Esophagus muscularis mucosa (tissue), 4 donors: Measurements from ENCODE around the gene MRPL10. TPM values are rescaled to one million over a fixed set of nuclear protein-coding genes. Genes with fewer than 3 reads are reported as not detected.

Experiments used
- DNase-seq: peaks from one replicate; pipeline ENCODE4 v3.0.0-alpha.2; 2017; ENCODE audit errors: extremely low spot score
- H3K27ac ChIP-seq, 4 donors: fragments of 200-600 bp; sonication (generic); replicated peaks in 1 of 4; 1 replicate in 3 of 4; 2 replicates in 1 of 4; pipeline ENCODE4 v1.5.1; 2016 to 2019; ENCODE audit warnings: mild to moderate bottlenecking in 1 of 4
- H3K27me3 ChIP-seq, 4 donors: fragments of 200-600 bp; sonication (generic); one replicate each; pipeline versions ENCODE4 v1.5.1 to v1.6.0; 2016 to 2019
- H3K36me3 ChIP-seq, 4 donors: fragments of 200-600 bp; sonication (generic); one replicate each; pipeline ENCODE4 v1.5.1; 2016 to 2019
- H3K4me1 ChIP-seq, 4 donors: fragments of 200-600 bp; sonication (generic); one replicate each; pipeline ENCODE4 v1.5.1; 2016 to 2019
- H3K4me3 ChIP-seq, 4 donors: fragments of 200-600 bp; sonication (generic); 1 replicate in 2 of 4; 2 replicates in 2 of 4; pipeline ENCODE4 v1.5.1; 2016 to 2019; ENCODE audit warnings: mild to moderate bottlenecking in 4 of 4, moderate library complexity in 1 of 4
- H3K9me3 ChIP-seq, 4 donors: fragments of 200-600 bp; sonication (generic); 1 replicate in 3 of 4; 2 replicates in 1 of 4; pipeline ENCODE4 v1.5.1; 2016 to 2019
- EP300 ChIP-seq: sonication (generic); formaldehyde crosslinking; IDR thresholded peaks from one replicate; pipeline ENCODE4 v1.6.1; 2017; ENCODE audit warnings: antibody characterized with exemption
- POLR2A ChIP-seq: fragments of 450-650 bp; IDR thresholded peaks from one replicate; pipeline ENCODE4 v1.6.1; 2017; ENCODE audit warnings: antibody characterized with exemption, moderate library complexity, mild to moderate bottlenecking, low read depth
- POLR2AphosphoS5 ChIP-seq, 2 donors: sonication (generic); formaldehyde crosslinking; IDR thresholded peaks; one replicate each; pipeline ENCODE4 v1.6.1; 2017; ENCODE audit warnings: antibody characterized with exemption in 2 of 2
- WGBS: methylation state at CpG from one replicate; pipeline ENCODE4 v1.1.5; 2018; 5-methylcytosine and 5-hydroxymethylcytosine counted together
- intact Hi-C: fragments of 100-400 bp; cut with DNase I; formaldehyde crosslinking; loops from one replicate; pipeline ENCODE4 v1.15.1; 2023
- total RNA-seq, 4 donors: library from RNA; depleted of rRNA; stranded (reverse); fragments of >200 nt; gene quantifications; one replicate each; pipeline versions ENCODE4 v1.1.0 to v1.2.1, GENCODE V29; 2016
- TF ChIP-seq, protein P1 (sequence below), 3 experiments: fragments of 200-600 bp in 2 of 3; fragments of 450-650 bp in 1 of 3; sonication (generic) in 2 of 3; IDR thresholded peaks; one replicate each; pipeline ENCODE4 v1.5.1; 2017 to 2019; ENCODE audit warnings: antibody characterized with exemption in 3 of 3, mild to moderate bottlenecking in 2 of 3, moderate library complexity in 1 of 3

MRPL10 gene
- total RNA-seq, 4 donors from 2014 or later = 43.6 to 86.8 (median 63.2) TPM

- Histone ChIP-seq H3K36me3 (no peaks in the 10 kb centered on the region), H3K27ac (no peak overlapping the region), H3K4me3 (no peak overlapping the region), H3K9me3 (no peaks in the 10 kb centered on the region), H3K4me1 (no peaks in the 10 kb centered on the region), H3K27me3 (peaks cover 0 to 82% (median 47%) of the 10 kb centered on the region in 4 donors)
- WGBS = 64% methylated on average over 14 of the region's 16 CpGs
- TF ChIP-seq POLR2A = no peak
- TF ChIP-seq EP300 = no peak
- TF ChIP-seq POLR2AphosphoS5 (IDR thresholded peaks at IDR 0.05) = no peak
- TF ChIP-seq, protein P1, sequence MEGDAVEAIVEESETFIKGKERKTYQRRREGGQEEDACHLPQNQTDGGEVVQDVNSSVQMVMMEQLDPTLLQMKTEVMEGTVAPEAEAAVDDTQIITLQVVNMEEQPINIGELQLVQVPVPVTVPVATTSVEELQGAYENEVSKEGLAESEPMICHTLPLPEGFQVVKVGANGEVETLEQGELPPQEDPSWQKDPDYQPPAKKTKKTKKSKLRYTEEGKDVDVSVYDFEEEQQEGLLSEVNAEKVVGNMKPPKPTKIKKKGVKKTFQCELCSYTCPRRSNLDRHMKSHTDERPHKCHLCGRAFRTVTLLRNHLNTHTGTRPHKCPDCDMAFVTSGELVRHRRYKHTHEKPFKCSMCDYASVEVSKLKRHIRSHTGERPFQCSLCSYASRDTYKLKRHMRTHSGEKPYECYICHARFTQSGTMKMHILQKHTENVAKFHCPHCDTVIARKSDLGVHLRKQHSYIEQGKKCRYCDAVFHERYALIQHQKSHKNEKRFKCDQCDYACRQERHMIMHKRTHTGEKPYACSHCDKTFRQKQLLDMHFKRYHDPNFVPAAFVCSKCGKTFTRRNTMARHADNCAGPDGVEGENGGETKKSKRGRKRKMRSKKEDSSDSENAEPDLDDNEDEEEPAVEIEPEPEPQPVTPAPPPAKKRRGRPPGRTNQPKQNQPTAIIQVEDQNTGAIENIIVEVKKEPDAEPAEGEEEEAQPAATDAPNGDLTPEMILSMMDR (IDR thresholded peaks at IDR 0.05) = no peak
- DNase-seq = no peak
- intact Hi-C loops = no loop called here
Measured at GRCh38 chr17:47857551-47858455, 26.5 kb upstream of the MRPL10 start.

DNA sequence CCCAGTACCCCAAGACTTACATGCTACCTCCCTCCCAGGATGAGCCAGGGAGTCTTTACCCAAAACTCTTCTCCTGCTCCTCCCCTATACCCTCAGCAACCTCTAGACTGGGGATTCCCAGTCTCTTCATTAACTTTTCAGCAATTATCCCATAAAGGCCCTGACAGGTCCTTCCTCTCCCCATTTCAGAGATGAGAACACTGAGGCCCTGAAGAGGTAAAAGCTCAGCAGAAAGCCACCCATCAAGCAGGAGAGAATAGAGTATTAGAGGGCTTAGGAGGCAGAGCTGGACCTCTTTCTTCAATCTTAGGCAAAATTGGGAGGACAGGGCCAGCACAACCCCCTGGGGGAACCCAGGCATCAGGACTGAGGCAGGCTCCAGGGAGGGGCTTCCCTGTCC, 25.5 kb upstream of the MRPL10 start:
- Histone ChIP-seq H3K9me3 (no peaks in the 10 kb centered on the region), H3K27ac (no peak overlapping the region), H3K4me1 (peaks cover under 1 to 8% (median 4%) of the 10 kb centered on the region in 4 donors), H3K36me3 (no peaks in the 10 kb centered on the region), H3K4me3 (no peak overlapping the region), H3K27me3 (peaks cover 4 to 92% (median 57%) of the 10 kb centered on the region in 4 donors)
- intact Hi-C loops = no loop called here
- DNase-seq = no peak
- TF ChIP-seq, protein P1 (IDR thresholded peaks at IDR 0.05) = no peak
- TF ChIP-seq EP300 (no peak), POLR2A (no peak), POLR2AphosphoS5 (IDR thresholded peaks at IDR 0.05) (no peak)

GRCh38 chr17:47855737-47856136, 24.4 kb upstream of the MRPL10 start:
- intact Hi-C loops = no loop called here
- no peaks in the 10 kb centered on the region for H3K36me3 ChIP-seq
- WGBS = 39% methylated on average over 3 of the region's 3 CpGs
- H3K9me3 ChIP-seq = no peaks in the 10 kb centered on the region
- DNase-seq = no peak
- no peak overlapping the region for H3K4me3 ChIP-seq
- no peak overlapping the region for H3K27ac ChIP-seq
- peaks cover 12 to 19% (median 15%) of the 10 kb centered on the region in 4 donors for H3K4me1 ChIP-seq
- H3K27me3 ChIP-seq = peaks cover 11 to 95% (median 63%) of the 10 kb centered on the region in 4 donors
- TF ChIP-seq POLR2AphosphoS5 (IDR thresholded peaks at IDR 0.05) (no peak), POLR2A (no peak), EP300 (no peak)
- TF ChIP-seq, protein P1 (IDR thresholded peaks at IDR 0.05) = no peak

GRCh38 chr17:47853616-47854015, 22.3 kb upstream of the MRPL10 start:
- no peaks in the 10 kb centered on the region for H3K9me3 ChIP-seq
- no peaks in the 10 kb centered on the region for H3K36me3 ChIP-seq
- 55% methylated on average over 4 of the region's 5 CpGs for WGBS

More at GRCh38 chr17:47853616-47854015, 22.3 kb upstream of the MRPL10 start:
- peaks cover 11 to 100% (median 64%) of the 10 kb centered on the region in 4 donors for H3K27me3 ChIP-seq
- intact Hi-C loops = no loop called here
- no peak overlapping the region for H3K4me3 ChIP-seq
- no peak for DNase-seq
- no peak overlapping the region for H3K27ac ChIP-seq
- peaks cover 15 to 27% (median 20%) of the 10 kb centered on the region in 4 donors for H3K4me1 ChIP-seq
- TF ChIP-seq, protein P1 (IDR thresholded peaks at IDR 0.05) = no peak
- no peak for TF ChIP-seq EP300
- no peak for TF ChIP-seq POLR2A
- no peak for TF ChIP-seq POLR2AphosphoS5 (IDR thresholded peaks at IDR 0.05)
